Middle frontal gyrus (tissue), 1 donor: Measurements from ENCODE around the gene LGI2.

Source experiments
- DNase-seq: peaks from one replicate; pipeline ENCODE4 v3.0.0-alpha.2; 2015; ENCODE audit warnings: low spot score; ENCODE audit errors: extremely low spot score

The LGI2 gene

GRCh38 chr4:24966076-24966475 is 64.7 kb downstream of the LGI2 start:
- no peak for DNase-seq

GRCh38 chr4:24965627-24966026 is 65.1 kb downstream of the LGI2 start:
- DNase-seq, result no peak

GRCh38 chr4:24963277-24963676 is 67.5 kb downstream of the LGI2 start:
- no peak for DNase-seq

- DNase-seq, result no peak
These were observed 72.9 kb downstream of the LGI2 start for GRCh38 chr4:24957886-24958285.

- no peak for DNase-seq
These were observed 74.0 kb downstream of the LGI2 start for GRCh38 chr4:24956763-24957162.

GRCh38 chr4:24956091-24956490 is 74.7 kb downstream of the LGI2 start:
- DNase-seq, result no peak

- no peak for DNase-seq
These were observed 78.1 kb downstream of the LGI2 start for GRCh38 chr4:24952667-24953066.

- DNase-seq, result no peak
These were observed 80.8 kb downstream of the LGI2 start for GRCh38 chr4:24949970-24950369.
